Neural progenitor cell (in vitro differentiated cells): ENCODE results near the gene DCST1. TPM values are rescaled to one million over a fixed set of nuclear protein-coding genes. Genes with fewer than 3 reads are reported as not detected.
A peak's percentile ranks its signal among the peaks of the same experiment; 100 is the strongest.

ENCODE experiments used
- DNase-seq: peaks from one replicate; pipeline ENCODE4 v3.0.0-alpha.2; 2016; ENCODE audit warnings: low spot score
- H2AFZ ChIP-seq: fragments of 200-600 bp; sonication (generic); replicated peaks from 2 replicates; pipeline ENCODE4 v1.6.1; 2016; ENCODE audit warnings: antibody characterized with exemption
- H3F3A ChIP-seq: fragments of 200-600 bp; sonication (generic); 2 replicates; pipeline ENCODE4 v1.6.1; 2016; ENCODE audit warnings: antibody characterized with exemption, low read depth
- H3K27ac ChIP-seq: fragments of 200-600 bp; sonication (generic); 2 replicates; pipeline ENCODE4 v1.5.1; 2016; ENCODE audit warnings: mild to moderate bottlenecking
- H3K27me3 ChIP-seq: fragments of 200-600 bp; sonication (generic); 2 replicates; pipeline ENCODE4 v1.6.1; 2016; ENCODE audit warnings: mild to moderate bottlenecking, moderate library complexity
- H3K36me3 ChIP-seq: fragments of 200-600 bp; sonication (generic); 2 replicates; pipeline ENCODE4 v1.5.1; 2016
- H3K4me1 ChIP-seq: fragments of 200-600 bp; sonication (generic); 2 replicates; pipeline ENCODE4 v1.6.1; 2016; ENCODE audit warnings: mixed run types
- H3K4me2 ChIP-seq: fragments of 200-600 bp; sonication (generic); 2 replicates; pipeline ENCODE4 v1.6.1; 2016
- H3K4me3 ChIP-seq: fragments of 200-600 bp; sonication (generic); 2 replicates; pipeline ENCODE4 v1.5.1; 2016
- H3K79me2 ChIP-seq: fragments of 200-600 bp; sonication (generic); 2 replicates; pipeline ENCODE4 v1.6.1; 2016; ENCODE audit warnings: low read depth
- H3K9ac ChIP-seq: fragments of 200-600 bp; sonication (generic); 2 replicates; pipeline ENCODE4 v1.6.1; 2016
- H3K9me3 ChIP-seq: fragments of 200-600 bp; sonication (generic); 2 replicates; pipeline ENCODE4 v1.5.1; 2016; ENCODE audit warnings: low read depth
- H4K20me1 ChIP-seq: fragments of 200-600 bp; sonication (generic); 2 replicates; pipeline ENCODE4 v1.6.1; 2016; ENCODE audit warnings: low read depth
- H3K27ac Mint-ChIP-seq: 3 replicates; pipeline ENCODE4 v1.8.0; 2021; ENCODE audit warnings: mixed read lengths
- H3K27me3 Mint-ChIP-seq: 2 replicates; pipeline ENCODE4 v1.8.0; 2022; ENCODE audit warnings: low read depth, mild to moderate bottlenecking, inconsistent platforms, moderate library complexity, mixed read lengths; ENCODE audit not compliant: insufficient read depth
- H3K36me3 Mint-ChIP-seq: 3 replicates; pipeline ENCODE4 v1.8.0; 2021; ENCODE audit warnings: mixed read lengths
- H3K4me1 Mint-ChIP-seq: 3 replicates; pipeline ENCODE4 v1.8.0; 2021; ENCODE audit warnings: mixed read lengths
- H3K4me3 Mint-ChIP-seq: 3 replicates; pipeline ENCODE4 v1.8.0; 2021; ENCODE audit warnings: mild to moderate bottlenecking, moderate library complexity, mixed read lengths
- H3K9me3 Mint-ChIP-seq: 3 replicates; pipeline ENCODE4 v1.8.0; 2020; ENCODE audit warnings: mixed read lengths
- CTCF ChIP-seq: fragments of 200-600 bp; sonication (generic); IDR thresholded peaks from 2 replicates; pipeline ENCODE4 v1.5.1; 2017; ENCODE audit warnings: antibody characterized with exemption, mild to moderate bottlenecking
- EZH2 ChIP-seq: fragments of 200-600 bp; sonication (generic); IDR thresholded peaks from 2 replicates; pipeline ENCODE4 v1.6.1; 2017; ENCODE audit warnings: antibody characterized with exemption, mild to moderate bottlenecking, moderate library complexity
- EZH2phosphoT487 ChIP-seq: fragments of 200-600 bp; sonication (generic); IDR thresholded peaks from 2 replicates; pipeline ENCODE4 v1.6.1; 2017; ENCODE audit warnings: antibody characterized with exemption
- total RNA-seq: library from RNA; depleted of rRNA; stranded (reverse); fragments of >200 nt; gene quantifications from 2 replicates; pipeline ENCODE4 v1.2.3, GENCODE V29; 2015; ENCODE audit warnings: low replicate concordance

DCST1 gene
- total RNA-seq, 1 donor from 2014 or later, result not detected

GRCh38 chr1:155062151-155062686 lies 28.6 kb downstream of the DCST1 start:
- TF ChIP-seq EZH2 (no peak), CTCF (peak; percentile 27), EZH2phosphoT487 (no peak)
- Histone ChIP-seq H3K9ac (no peak overlapping the region), H2AFZ (peak overlapping the region; percentile 58), H3K9me3 (no peaks in the 10 kb centered on the region), H3K79me2 (peaks cover 13% of the 10 kb centered on the region), H3K4me2 (peak overlapping the region; percentile 94), H3K36me3 (no peaks in the 10 kb centered on the region), H4K20me1 (peaks cover 27% of the 10 kb centered on the region), H3K27ac (no peak overlapping the region), H3F3A (peaks cover 30% of the 10 kb centered on the region), H3K27me3 (peaks cover 7% of the 10 kb centered on the region), H3K4me3 (peak overlapping the region; percentile 93), H3K4me1 (peaks cover 21% of the 10 kb centered on the region)
- peaks cover 9% of the 10 kb centered on the region for H3K36me3 Mint-ChIP-seq
- H3K9me3 Mint-ChIP-seq, result peaks cover 2% of the 10 kb centered on the region
- peak overlapping the region; percentile 87 for H3K4me3 Mint-ChIP-seq
- peaks cover 36% of the 10 kb centered on the region for H3K4me1 Mint-ChIP-seq
- peaks cover 10% of the 10 kb centered on the region for H3K27me3 Mint-ChIP-seq
- peak; percentile 85 for DNase-seq
- peak overlapping the region; percentile 76 for H3K27ac Mint-ChIP-seq

- no peak for TF ChIP-seq EZH2
- peak; percentile 71 for TF ChIP-seq CTCF
- peak; percentile 17 for TF ChIP-seq EZH2phosphoT487
- H3K4me2 ChIP-seq, result peak overlapping the region; percentile 94
- Mint-ChIP-seq H3K4me1 (peaks cover 36% of the 10 kb centered on the region), H3K9me3 (peaks cover 2% of the 10 kb centered on the region), H3K27me3 (peaks cover 10% of the 10 kb centered on the region), H3K4me3 (peak overlapping the region; percentile 87), H3K27ac (no peak overlapping the region), H3K36me3 (peaks cover 9% of the 10 kb centered on the region)
- no peak overlapping the region for H3K27ac ChIP-seq
- H3K79me2 ChIP-seq, result peaks cover 13% of the 10 kb centered on the region
- peaks cover 7% of the 10 kb centered on the region for H3K27me3 ChIP-seq
- peak overlapping the region; percentile 58 for H2AFZ ChIP-seq
- H3K9ac ChIP-seq, result no peak overlapping the region
- H3F3A ChIP-seq, result peaks cover 30% of the 10 kb centered on the region
- H4K20me1 ChIP-seq, result peaks cover 27% of the 10 kb centered on the region
- H3K36me3 ChIP-seq, result no peaks in the 10 kb centered on the region
- peaks cover 21% of the 10 kb centered on the region for H3K4me1 ChIP-seq
- H3K4me3 ChIP-seq, result peak overlapping the region; percentile 93
- peak; percentile 88 for DNase-seq
- H3K9me3 ChIP-seq, result no peaks in the 10 kb centered on the region
Observed at GRCh38 chr1:155062702-155063411, 29.2 kb downstream of the DCST1 start.

- Histone ChIP-seq H3K27ac (peak within 1 kb of the TSS; percentile 88), H3K27me3 (peaks cover 7% of the 10 kb centered on the region), H3K4me2 (peak within 1 kb of the TSS; percentile 94), H3K9ac (peak within 1 kb of the TSS; percentile 41), H3F3A (peaks cover 31% of the 10 kb centered on the region), H3K79me2 (peaks cover 13% of the 10 kb centered on the region), H3K4me1 (peaks cover 21% of the 10 kb centered on the region), H2AFZ (peak within 1 kb of the TSS; percentile 81), H4K20me1 (peaks cover 29% of the 10 kb centered on the region), H3K4me3 (peak within 1 kb of the TSS; percentile 93), H3K9me3 (no peaks in the 10 kb centered on the region), H3K36me3 (no peaks in the 10 kb centered on the region)
- Mint-ChIP-seq H3K27me3 (peaks cover 10% of the 10 kb centered on the region), H3K36me3 (peaks cover 9% of the 10 kb centered on the region), H3K4me1 (peaks cover 39% of the 10 kb centered on the region), H3K4me3 (peak within 1 kb of the TSS; percentile 89), H3K9me3 (peaks cover 2% of the 10 kb centered on the region), H3K27ac (peak within 1 kb of the TSS; percentile 30)
- TF ChIP-seq EZH2, result no peak
- no peak for TF ChIP-seq EZH2phosphoT487
- no peak for TF ChIP-seq CTCF
- peak; percentile 96 for DNase-seq
Observed at GRCh38 chr1:155063550-155064110, 30.0 kb downstream of the DCST1 start, which contains the start of gene EFNA4. EFNA4 (plus strand) TSS chr1:155063740; CDS start chr1:155063824, 84 bp downstream.
